Inflammatory macrophage treated with lipopolysaccharide for 1 hour (primary cell): ENCODE measurements around the gene TMEM252.

ENCODE experiments used
- DNase-seq, 2 donors: peaks; one replicate each; pipeline ENCODE4 v3.0.0-alpha.2; 2020 to 2022

The TMEM252 gene

GRCh38 chr9:68540712-68541535, at the start of gene TMEM252:
TSS of gene TMEM252 (minus strand) at chr9:68540883. CDS start at chr9:68540814, 69 bp downstream.
- no peak for DNase-seq

- no peak for DNase-seq
Observed at GRCh38 chr9:68585034-68585761, 44.5 kb upstream of the TMEM252 start.

- peak; percentile 72 to 93 for DNase-seq
Observed at GRCh38 chr9:68584189-68585033, 43.7 kb upstream of the TMEM252 start.

GRCh38 chr9:68581696-68582095, 41.0 kb upstream of the TMEM252 start:
- peak; percentile 62 to 81 for DNase-seq

GRCh38 chr9:68577774-68578591, 37.3 kb upstream of the TMEM252 start:
- DNase-seq, result no peak

GRCh38 chr9:68575817-68576216, 35.1 kb upstream of the TMEM252 start:
- no peak for DNase-seq

- no peak for DNase-seq
Observed at GRCh38 chr9:68574150-68574549, 33.5 kb upstream of the TMEM252 start.

GRCh38 chr9:68567565-68567964, 26.9 kb upstream of the TMEM252 start:
- no peak for DNase-seq

GRCh38 chr9:68562461-68562860, 21.8 kb upstream of the TMEM252 start:
- no peak for DNase-seq

GRCh38 chr9:68560071-68560844, 19.6 kb upstream of the TMEM252 start:
- DNase-seq, result peak; percentile 66 to 83

- no peak for DNase-seq
Observed at GRCh38 chr9:68558545-68558944, 17.9 kb upstream of the TMEM252 start.

- peak; percentile 59 to 82 for DNase-seq
Observed at GRCh38 chr9:68555437-68556150, 14.9 kb upstream of the TMEM252 start.

- no peak for DNase-seq
Observed at GRCh38 chr9:68552700-68553476, 12.2 kb upstream of the TMEM252 start.

GRCh38 chr9:68551191-68551590, 10.5 kb upstream of the TMEM252 start:
- peak; percentile 64 to 78 for DNase-seq

GRCh38 chr9:68548241-68548640, 7.6 kb upstream of the TMEM252 start:
- no peak for DNase-seq

GRCh38 chr9:68547417-68547816, 6.7 kb upstream of the TMEM252 start:
- DNase-seq, result peak; percentile 79 to 84

GRCh38 chr9:68546596-68547390, 6.1 kb upstream of the TMEM252 start:
- DNase-seq, result peak; percentile 87 to 95

GRCh38 chr9:68545033-68545705, 4.5 kb upstream of the TMEM252 start:
- no peak for DNase-seq
